Activated naive CD4-positive, alpha-beta T cell treated with anti-CD3 and anti-CD28 coated beads, Interleukin-2, amount 10 ng/mL, durations not matched to agents 7 days and 5 days (primary cell): ENCODE results near the gene MMP7.

Source experiments
- CTCF ChIA-PET: fragments of 350-600 bp; sonication (Branson Sonifier 250); formaldehyde crosslinking; loops from one replicate; lab custom pipeline; 2021; ENCODE audit warnings: antibody characterized with exemption; lab: Charles Lee
- DNase-seq: peaks from one replicate; pipeline ENCODE4 v3.0.0-alpha.2; 2020
- H3K27ac Mint-ChIP-seq: one replicate; pipeline ENCODE4 v1.8.0; 2021; ENCODE audit warnings: mild to moderate bottlenecking, moderate library complexity, mixed read lengths
- H3K27me3 Mint-ChIP-seq: one replicate; pipeline ENCODE4 v1.8.0; 2021; ENCODE audit warnings: mild to moderate bottlenecking, mixed read lengths
- H3K36me3 Mint-ChIP-seq: one replicate; pipeline ENCODE4 v1.8.0; 2021; ENCODE audit warnings: mixed read lengths
- H3K4me1 Mint-ChIP-seq: one replicate; pipeline ENCODE4 v1.8.0; 2021; ENCODE audit warnings: mixed read lengths
- H3K4me3 Mint-ChIP-seq: one replicate; pipeline ENCODE4 v1.8.0; 2021; ENCODE audit warnings: mild to moderate bottlenecking, moderate library complexity, mixed read lengths
- H3K9me3 Mint-ChIP-seq: one replicate; pipeline ENCODE4 v1.8.0; 2021; ENCODE audit warnings: mixed read lengths

The MMP7 gene

GRCh38 chr11:102499151-102499550 is 31.4 kb downstream of the MMP7 start:
- no peaks in the 10 kb centered on the region for H3K9me3 Mint-ChIP-seq
- no peak overlapping the region for H3K27ac Mint-ChIP-seq
- H3K4me3 Mint-ChIP-seq: no peak overlapping the region
- CTCF ChIA-PET: interaction anchor here (0.8 to 2.9 kb wide), 9 partner anchors 16 to 211 kb away, joined by 3 to 22 read pairs (median 4); no protein-coding TSS in a partner anchor
- H3K27me3 Mint-ChIP-seq: peaks cover 36% of the 10 kb centered on the region
- no peak for DNase-seq
- H3K4me1 Mint-ChIP-seq: peaks cover 12% of the 10 kb centered on the region
- H3K36me3 Mint-ChIP-seq: no peaks in the 10 kb centered on the region

- Mint-ChIP-seq H3K36me3 (no peaks in the 10 kb centered on the region), H3K4me3 (no peak overlapping the region), H3K27me3 (peaks cover 26% of the 10 kb centered on the region), H3K4me1 (peaks cover 19% of the 10 kb centered on the region), H3K27ac (no peak overlapping the region), H3K9me3 (no peaks in the 10 kb centered on the region)
- CTCF ChIA-PET: interaction anchor here (1.5 to 1.8 kb wide), 3 partner anchors 120 to 208 kb away, joined by 7 to 53 read pairs (median 26); no protein-coding TSS in a partner anchor
- no peak for DNase-seq
These were observed 33.5 kb downstream of the MMP7 start for GRCh38 chr11:102497061-102497460.

- H3K4me3 Mint-ChIP-seq: no peak overlapping the region
- H3K27ac Mint-ChIP-seq: no peak overlapping the region
- peaks cover 26% of the 10 kb centered on the region for H3K27me3 Mint-ChIP-seq
- peaks cover 19% of the 10 kb centered on the region for H3K4me1 Mint-ChIP-seq
- H3K9me3 Mint-ChIP-seq: no peaks in the 10 kb centered on the region
- CTCF ChIA-PET: interaction anchor here (0.7 to 1.8 kb wide), 30 partner anchors 9 to 581 kb away, joined by 3 to 53 read pairs (median 4); partner anchors contain the start of genes CEP126 and TMEM123
- peak; percentile 44 for DNase-seq
- no peaks in the 10 kb centered on the region for H3K36me3 Mint-ChIP-seq
These were observed 35.1 kb downstream of the MMP7 start for GRCh38 chr11:102495161-102496042.

- Mint-ChIP-seq H3K27ac (no peak overlapping the region), H3K27me3 (peaks cover 20% of the 10 kb centered on the region), H3K9me3 (no peaks in the 10 kb centered on the region), H3K4me1 (peaks cover 21% of the 10 kb centered on the region), H3K36me3 (no peaks in the 10 kb centered on the region), H3K4me3 (no peak overlapping the region)
- CTCF ChIA-PET: interaction anchor here (0.7 to 4.0 kb wide), 5 partner anchors 104 to 206 kb away, joined by 3 to 19 read pairs (median 6); no protein-coding TSS in a partner anchor
- no peak for DNase-seq
These were observed 36.3 kb downstream of the MMP7 start for GRCh38 chr11:102494216-102494615.

- no peak overlapping the region for H3K27ac Mint-ChIP-seq
- H3K4me3 Mint-ChIP-seq: no peak overlapping the region
- H3K27me3 Mint-ChIP-seq: peaks cover 16% of the 10 kb centered on the region
- no peaks in the 10 kb centered on the region for H3K9me3 Mint-ChIP-seq
- no peak for DNase-seq
- H3K4me1 Mint-ChIP-seq: peaks cover 23% of the 10 kb centered on the region
- CTCF ChIA-PET: interaction anchor here (0.7 to 4.0 kb wide), 7 partner anchors 103 to 205 kb away, joined by 3 to 19 read pairs (median 5); no protein-coding TSS in a partner anchor
- no peaks in the 10 kb centered on the region for H3K36me3 Mint-ChIP-seq
These were observed 37.0 kb downstream of the MMP7 start for GRCh38 chr11:102493524-102493923.

GRCh38 chr11:102491969-102492368 is 38.6 kb downstream of the MMP7 start:
- H3K9me3 Mint-ChIP-seq: no peaks in the 10 kb centered on the region
- DNase-seq: no peak
- peaks cover 11% of the 10 kb centered on the region for H3K27me3 Mint-ChIP-seq
- no peak overlapping the region for H3K4me3 Mint-ChIP-seq
- CTCF ChIA-PET: interaction anchor here (1.3 to 4.0 kb wide), 4 partner anchors 40 to 150 kb away, joined by 3 to 19 read pairs (median 10); no protein-coding TSS in a partner anchor
- H3K27ac Mint-ChIP-seq: no peak overlapping the region
- no peaks in the 10 kb centered on the region for H3K36me3 Mint-ChIP-seq
- peaks cover 34% of the 10 kb centered on the region for H3K4me1 Mint-ChIP-seq

- H3K9me3 Mint-ChIP-seq: no peaks in the 10 kb centered on the region
- peaks cover 25% of the 10 kb centered on the region for H3K4me1 Mint-ChIP-seq
- no peak for DNase-seq
- CTCF ChIA-PET: interaction anchor here (1.0 to 1.5 kb wide), 2 partner anchors 177 to 201 kb away, joined by 3 read pairs; no protein-coding TSS in a partner anchor
- H3K27me3 Mint-ChIP-seq: peaks cover 3% of the 10 kb centered on the region
- H3K36me3 Mint-ChIP-seq: no peaks in the 10 kb centered on the region
- H3K27ac Mint-ChIP-seq: no peak overlapping the region
- no peak overlapping the region for H3K4me3 Mint-ChIP-seq
These were observed 41.1 kb downstream of the MMP7 start for GRCh38 chr11:102489186-102490145.

- CTCF ChIA-PET: interaction anchor here (1.0 to 2.1 kb wide), 6 partner anchors 37 to 200 kb away, joined by 3 to 11 read pairs (median 4); no protein-coding TSS in a partner anchor
- Mint-ChIP-seq H3K36me3 (no peaks in the 10 kb centered on the region), H3K4me1 (peaks cover 23% of the 10 kb centered on the region), H3K27ac (no peak overlapping the region), H3K4me3 (no peak overlapping the region), H3K27me3 (peaks cover 3% of the 10 kb centered on the region), H3K9me3 (no peaks in the 10 kb centered on the region)
- DNase-seq: no peak
These were observed 42.3 kb downstream of the MMP7 start for GRCh38 chr11:102488208-102488607.

- H3K4me1 Mint-ChIP-seq: peaks cover 17% of the 10 kb centered on the region
- H3K27ac Mint-ChIP-seq: no peak overlapping the region
- no peak for DNase-seq
- H3K36me3 Mint-ChIP-seq: no peaks in the 10 kb centered on the region
- no peaks in the 10 kb centered on the region for H3K9me3 Mint-ChIP-seq
- H3K27me3 Mint-ChIP-seq: peaks cover 3% of the 10 kb centered on the region
- no peak overlapping the region for H3K4me3 Mint-ChIP-seq
- CTCF ChIA-PET: interaction anchor here (1.0 to 2.1 kb wide), 5 partner anchors 10 to 193 kb away, joined by 3 to 11 read pairs (median 6); no protein-coding TSS in a partner anchor
These were observed 43.3 kb downstream of the MMP7 start for GRCh38 chr11:102487214-102487613.

- Mint-ChIP-seq H3K4me1 (peaks cover 17% of the 10 kb centered on the region), H3K4me3 (no peak overlapping the region), H3K27ac (no peak overlapping the region), H3K36me3 (no peaks in the 10 kb centered on the region), H3K9me3 (no peaks in the 10 kb centered on the region), H3K27me3 (peaks cover 3% of the 10 kb centered on the region)
- CTCF ChIA-PET: interaction anchor here (1.0 to 2.1 kb wide), 4 partner anchors 9 to 144 kb away, joined by 4 to 11 read pairs (median 8); no protein-coding TSS in a partner anchor
- no peak for DNase-seq
These were observed 44.0 kb downstream of the MMP7 start for GRCh38 chr11:102486584-102486983.

- Mint-ChIP-seq H3K36me3 (no peaks in the 10 kb centered on the region), H3K9me3 (no peaks in the 10 kb centered on the region), H3K4me1 (peaks cover 17% of the 10 kb centered on the region), H3K27ac (no peak overlapping the region), H3K4me3 (no peak overlapping the region), H3K27me3 (peaks cover 3% of the 10 kb centered on the region)
- DNase-seq: no peak
- CTCF ChIA-PET: interaction anchor here (1.0 to 1.8 kb wide), 2 partner anchors 11 to 95 kb away, joined by 3 to 6 read pairs; no protein-coding TSS in a partner anchor
These were observed 45.3 kb downstream of the MMP7 start for GRCh38 chr11:102485095-102485722.

GRCh38 chr11:102482433-102482832 is 48.1 kb downstream of the MMP7 start:
- H3K27ac Mint-ChIP-seq: no peak overlapping the region
- no peaks in the 10 kb centered on the region for H3K36me3 Mint-ChIP-seq
- CTCF ChIA-PET: interaction anchor here (0.7 kb wide), 1 partner anchor 10 kb away, joined by 4 read pairs; no protein-coding TSS in a partner anchor
- DNase-seq: no peak
- H3K9me3 Mint-ChIP-seq: no peaks in the 10 kb centered on the region
- H3K27me3 Mint-ChIP-seq: peaks cover 3% of the 10 kb centered on the region
- H3K4me3 Mint-ChIP-seq: no peak overlapping the region
- peaks cover 19% of the 10 kb centered on the region for H3K4me1 Mint-ChIP-seq

- Mint-ChIP-seq H3K27me3 (no peaks in the 10 kb centered on the region), H3K27ac (no peak overlapping the region), H3K36me3 (peaks cover 2% of the 10 kb centered on the region), H3K9me3 (no peaks in the 10 kb centered on the region), H3K4me3 (no peak overlapping the region), H3K4me1 (peaks cover 35% of the 10 kb centered on the region)
- CTCF ChIA-PET: interaction anchor here (1.0 to 2.3 kb wide), 5 partner anchors 28 to 137 kb away, joined by 3 to 5 read pairs (median 3); no protein-coding TSS in a partner anchor
- DNase-seq: no peak
These were observed 50.8 kb downstream of the MMP7 start for GRCh38 chr11:102479733-102480132.
